ENCODE results near the gene ATP9B.

DNA sequence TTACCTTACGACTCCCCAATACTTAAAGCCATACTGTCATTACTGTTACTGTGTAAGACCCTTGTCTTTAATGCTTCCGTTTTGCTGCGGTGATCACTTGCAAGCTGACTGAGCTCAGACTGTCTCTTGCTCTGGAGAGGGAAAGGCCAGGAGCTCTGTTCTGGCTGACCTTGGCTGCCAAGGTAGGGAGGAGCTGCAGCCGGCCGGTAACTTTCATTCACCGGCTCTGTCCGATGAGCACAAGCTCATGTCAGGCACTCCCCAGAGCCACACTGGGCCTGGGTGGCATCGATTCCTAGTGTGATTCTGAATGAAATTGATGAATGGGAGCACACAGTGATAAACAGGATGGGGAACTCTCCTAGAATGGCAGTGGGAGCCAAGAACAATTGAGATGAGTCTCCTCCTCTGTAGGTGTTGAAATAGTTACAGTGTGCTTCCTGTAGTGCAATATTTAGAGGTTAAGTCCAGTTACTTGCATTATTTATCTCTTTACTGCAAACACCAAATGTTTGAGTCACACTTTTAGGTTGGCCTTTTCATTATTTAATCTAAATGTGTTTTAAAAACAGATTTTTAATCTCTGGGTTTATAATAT is 100.9 kb downstream of the ATP9B start:
- TF ChIP-seq POLR2A (IDR thresholded peaks at IDR 0.05; ENCODE audit: low read length) (no peak), GATA1 (IDR thresholded peaks at IDR 0.05; ENCODE audit: low read depth, low read length) (no peak)
